Neural cell (in vitro differentiated cells): Measurements from ENCODE around the gene UNC93B1. TPM values are rescaled to one million over a fixed set of nuclear protein-coding genes. Genes with fewer than 3 reads are reported as not detected.

Experiments used
- H2AFZ ChIP-seq: fragments of 200-600, 300-800 bp; sonication (generic), shearing (Covaris generic); 2 replicates; pipeline ENCODE4 v1.6.0; 2014; ENCODE audit warnings: low read depth, mild to moderate bottlenecking, antibody characterized with exemption, low read length, moderate library complexity
- H3F3A ChIP-seq: fragments of 200-600 bp; shearing (Covaris generic); 2 replicates; pipeline ENCODE4 v1.6.1; 2016; ENCODE audit warnings: mild to moderate bottlenecking, moderate library complexity, mixed read lengths, antibody characterized with exemption, low read length; ENCODE audit not compliant: insufficient read depth, poor library complexity, severe bottlenecking
- H3K27ac ChIP-seq: fragments of 200-600, 300-800 bp; sonication (generic), shearing (Covaris generic); 2 replicates; pipeline ENCODE4 v1.5.1; 2014; ENCODE audit warnings: mild to moderate bottlenecking, low read length, moderate library complexity
- H3K27me3 ChIP-seq: fragments of 300-800, 200-600 bp; sonication (generic), shearing (Covaris generic); 2 replicates; pipeline ENCODE4 v1.6.0; 2014; ENCODE audit warnings: mild to moderate bottlenecking, low read depth, low read length, moderate library complexity; ENCODE audit not compliant: insufficient read depth
- H3K36me3 ChIP-seq: fragments of 300-800, 200-600 bp; sonication (generic), shearing (Covaris generic); 2 replicates; pipeline ENCODE4 v1.5.1; 2014; ENCODE audit warnings: mild to moderate bottlenecking, antibody characterized with exemption, low read length, moderate library complexity; ENCODE audit not compliant: insufficient read depth
- H3K4me2 ChIP-seq: fragments of 300-800, 200-600 bp; sonication (generic), shearing (Covaris generic); 2 replicates; pipeline ENCODE4 v1.6.0; 2014; ENCODE audit warnings: mild to moderate bottlenecking, low read length
- H3K4me3 ChIP-seq: fragments of 300-800, 200-600 bp; sonication (generic), shearing (Covaris generic); 2 replicates; pipeline ENCODE4 v1.5.1; 2014; ENCODE audit warnings: mild to moderate bottlenecking, low read length, moderate library complexity
- H3K79me2 ChIP-seq: fragments of 200-600 bp; shearing (Covaris generic); replicated peaks from 2 replicates; pipeline ENCODE4 v1.6.0; 2014; ENCODE audit warnings: mild to moderate bottlenecking, low read length, moderate library complexity; ENCODE audit not compliant: insufficient read depth
- H3K9ac ChIP-seq: fragments of 300-800, 200-600 bp; sonication (generic), shearing (Covaris generic); 2 replicates; pipeline ENCODE4 v1.6.1; 2016; ENCODE audit warnings: mild to moderate bottlenecking, low read length, mixed read lengths
- H3K9me2 ChIP-seq: fragments of 200-600 bp; shearing (Covaris generic); 2 replicates; pipeline ENCODE4 v1.6.1; 2016; ENCODE audit warnings: mild to moderate bottlenecking, low read length, mixed read lengths; ENCODE audit not compliant: insufficient read depth
- H3K9me3 ChIP-seq: fragments of 200-600, 300-800 bp; sonication (generic), shearing (Covaris generic); 2 replicates; pipeline ENCODE4 v1.6.1; 2016; ENCODE audit warnings: mild to moderate bottlenecking, mixed run types, low read length, moderate library complexity, mixed read lengths
- H4K20me1 ChIP-seq: fragments of 200-600 bp; shearing (Covaris generic); 2 replicates; pipeline ENCODE4 v1.6.1; 2016; ENCODE audit warnings: mild to moderate bottlenecking, mixed run types; ENCODE audit not compliant: insufficient read depth
- EP300 ChIP-seq: fragments of 450-650 bp; conservative IDR thresholded peaks from 2 replicates; pipeline ENCODE4 v1.6.1; 2014; ENCODE audit warnings: antibody characterized with exemption, mild to moderate bottlenecking, moderate library complexity; ENCODE audit not compliant: poor library complexity, severe bottlenecking
- EZH2 ChIP-seq: fragments of 200-600, 300-800 bp; shearing (Covaris generic), sonication (generic); IDR thresholded peaks from 2 replicates; pipeline ENCODE4 v1.6.1; 2014; ENCODE audit warnings: antibody characterized with exemption, low read length, borderline replicate concordance, mild to moderate bottlenecking; ENCODE audit not compliant: insufficient read depth, poor library complexity, severe bottlenecking
- MXI1 ChIP-seq: fragments of 450-650 bp; conservative IDR thresholded peaks from 2 replicates; pipeline ENCODE4 v1.6.1; 2014; ENCODE audit warnings: antibody characterized with exemption, mild to moderate bottlenecking; ENCODE audit not compliant: poor library complexity, severe bottlenecking
- POLR2AphosphoS5 ChIP-seq: IDR thresholded peaks from 2 replicates; pipeline ENCODE4 v1.6.1; 2012
- RAD21 ChIP-seq: fragments of 450-650 bp; conservative IDR thresholded peaks from 2 replicates; pipeline ENCODE4 v1.6.1; 2014; ENCODE audit warnings: antibody characterized with exemption, mild to moderate bottlenecking, moderate library complexity
- SMC3 ChIP-seq: fragments of 450-650 bp; conservative IDR thresholded peaks from 2 replicates; pipeline ENCODE4 v1.6.1; 2014; ENCODE audit warnings: antibody characterized with exemption, mild to moderate bottlenecking, moderate library complexity; ENCODE audit not compliant: poor library complexity
- TAF1 ChIP-seq: IDR thresholded peaks from 2 replicates; pipeline ENCODE4 v1.6.1; 2012; ENCODE audit warnings: low read depth
- polyA plus RNA-seq: library from polyadenylated mRNA; depleted of rRNA; stranded (reverse); fragments of >200 nt; gene quantifications from 2 replicates; pipeline ENCODE4 v1.2.3, GENCODE V29; 2014
- TF ChIP-seq, protein P1 (sequence below): IDR thresholded peaks from 2 replicates; pipeline ENCODE4 v1.6.1; 2012; ENCODE audit warnings: borderline replicate concordance
- TF ChIP-seq, protein P2 (sequence below): fragments of 450-650 bp; IDR thresholded peaks from 2 replicates; pipeline ENCODE4 v1.5.1; 2014; ENCODE audit warnings: antibody characterized with exemption, mild to moderate bottlenecking, moderate library complexity; ENCODE audit not compliant: poor library complexity, severe bottlenecking

The UNC93B1 gene
- polyA plus RNA-seq, 1 donor from 2014 or later: 0.19 TPM

DNA sequence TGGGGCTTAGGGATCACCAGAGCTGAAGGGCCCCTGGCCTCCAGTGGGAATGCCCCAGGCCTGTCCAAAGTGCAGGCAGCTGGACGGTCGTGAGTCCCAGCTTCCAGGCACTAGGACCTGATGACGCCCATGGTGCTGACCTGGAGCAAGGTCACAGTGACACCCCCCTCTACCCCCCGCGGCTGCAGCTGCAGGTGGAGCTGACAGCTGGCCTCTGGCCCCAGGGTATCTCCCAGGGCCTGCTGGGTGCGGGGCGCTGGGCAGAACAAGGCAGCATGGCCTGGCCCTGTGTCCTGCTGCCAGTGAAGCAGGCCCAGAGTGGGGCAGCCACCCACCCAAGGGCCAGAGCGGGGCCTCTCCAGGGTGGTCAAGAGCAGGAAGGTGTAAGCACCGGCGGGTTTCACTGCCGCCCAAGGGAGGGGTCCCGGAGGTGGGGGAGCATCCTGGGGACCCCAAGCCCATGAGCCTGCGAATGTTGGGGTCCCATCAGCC lies 34.4 kb upstream of the UNC93B1 start:
- Histone ChIP-seq H3K4me2 (no peak overlapping the region), H3K36me3 (no peaks in the 10 kb centered on the region), H2AFZ (no peak overlapping the region), H4K20me1 (no peaks in the 10 kb centered on the region), H3K9me3 (no peaks in the 10 kb centered on the region), H3K9ac (no peak overlapping the region), H3K4me3 (no peak overlapping the region), H3F3A (no peaks in the 10 kb centered on the region), H3K27me3 (no peaks in the 10 kb centered on the region), H3K9me2 (no peaks in the 10 kb centered on the region), H3K79me2 (no peaks in the 10 kb centered on the region), H3K27ac (no peak overlapping the region)
- TF ChIP-seq, protein P1, sequence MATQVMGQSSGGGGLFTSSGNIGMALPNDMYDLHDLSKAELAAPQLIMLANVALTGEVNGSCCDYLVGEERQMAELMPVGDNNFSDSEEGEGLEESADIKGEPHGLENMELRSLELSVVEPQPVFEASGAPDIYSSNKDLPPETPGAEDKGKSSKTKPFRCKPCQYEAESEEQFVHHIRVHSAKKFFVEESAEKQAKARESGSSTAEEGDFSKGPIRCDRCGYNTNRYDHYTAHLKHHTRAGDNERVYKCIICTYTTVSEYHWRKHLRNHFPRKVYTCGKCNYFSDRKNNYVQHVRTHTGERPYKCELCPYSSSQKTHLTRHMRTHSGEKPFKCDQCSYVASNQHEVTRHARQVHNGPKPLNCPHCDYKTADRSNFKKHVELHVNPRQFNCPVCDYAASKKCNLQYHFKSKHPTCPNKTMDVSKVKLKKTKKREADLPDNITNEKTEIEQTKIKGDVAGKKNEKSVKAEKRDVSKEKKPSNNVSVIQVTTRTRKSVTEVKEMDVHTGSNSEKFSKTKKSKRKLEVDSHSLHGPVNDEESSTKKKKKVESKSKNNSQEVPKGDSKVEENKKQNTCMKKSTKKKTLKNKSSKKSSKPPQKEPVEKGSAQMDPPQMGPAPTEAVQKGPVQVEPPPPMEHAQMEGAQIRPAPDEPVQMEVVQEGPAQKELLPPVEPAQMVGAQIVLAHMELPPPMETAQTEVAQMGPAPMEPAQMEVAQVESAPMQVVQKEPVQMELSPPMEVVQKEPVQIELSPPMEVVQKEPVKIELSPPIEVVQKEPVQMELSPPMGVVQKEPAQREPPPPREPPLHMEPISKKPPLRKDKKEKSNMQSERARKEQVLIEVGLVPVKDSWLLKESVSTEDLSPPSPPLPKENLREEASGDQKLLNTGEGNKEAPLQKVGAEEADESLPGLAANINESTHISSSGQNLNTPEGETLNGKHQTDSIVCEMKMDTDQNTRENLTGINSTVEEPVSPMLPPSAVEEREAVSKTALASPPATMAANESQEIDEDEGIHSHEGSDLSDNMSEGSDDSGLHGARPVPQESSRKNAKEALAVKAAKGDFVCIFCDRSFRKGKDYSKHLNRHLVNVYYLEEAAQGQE: no peak
- TF ChIP-seq MXI1 (no peak), RAD21 (no peak), TAF1 (no peak), EZH2 (no peak), SMC3 (no peak), EP300 (no peak), POLR2AphosphoS5 (no peak)
- TF ChIP-seq, protein P2, sequence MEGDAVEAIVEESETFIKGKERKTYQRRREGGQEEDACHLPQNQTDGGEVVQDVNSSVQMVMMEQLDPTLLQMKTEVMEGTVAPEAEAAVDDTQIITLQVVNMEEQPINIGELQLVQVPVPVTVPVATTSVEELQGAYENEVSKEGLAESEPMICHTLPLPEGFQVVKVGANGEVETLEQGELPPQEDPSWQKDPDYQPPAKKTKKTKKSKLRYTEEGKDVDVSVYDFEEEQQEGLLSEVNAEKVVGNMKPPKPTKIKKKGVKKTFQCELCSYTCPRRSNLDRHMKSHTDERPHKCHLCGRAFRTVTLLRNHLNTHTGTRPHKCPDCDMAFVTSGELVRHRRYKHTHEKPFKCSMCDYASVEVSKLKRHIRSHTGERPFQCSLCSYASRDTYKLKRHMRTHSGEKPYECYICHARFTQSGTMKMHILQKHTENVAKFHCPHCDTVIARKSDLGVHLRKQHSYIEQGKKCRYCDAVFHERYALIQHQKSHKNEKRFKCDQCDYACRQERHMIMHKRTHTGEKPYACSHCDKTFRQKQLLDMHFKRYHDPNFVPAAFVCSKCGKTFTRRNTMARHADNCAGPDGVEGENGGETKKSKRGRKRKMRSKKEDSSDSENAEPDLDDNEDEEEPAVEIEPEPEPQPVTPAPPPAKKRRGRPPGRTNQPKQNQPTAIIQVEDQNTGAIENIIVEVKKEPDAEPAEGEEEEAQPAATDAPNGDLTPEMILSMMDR: no peak

DNA sequence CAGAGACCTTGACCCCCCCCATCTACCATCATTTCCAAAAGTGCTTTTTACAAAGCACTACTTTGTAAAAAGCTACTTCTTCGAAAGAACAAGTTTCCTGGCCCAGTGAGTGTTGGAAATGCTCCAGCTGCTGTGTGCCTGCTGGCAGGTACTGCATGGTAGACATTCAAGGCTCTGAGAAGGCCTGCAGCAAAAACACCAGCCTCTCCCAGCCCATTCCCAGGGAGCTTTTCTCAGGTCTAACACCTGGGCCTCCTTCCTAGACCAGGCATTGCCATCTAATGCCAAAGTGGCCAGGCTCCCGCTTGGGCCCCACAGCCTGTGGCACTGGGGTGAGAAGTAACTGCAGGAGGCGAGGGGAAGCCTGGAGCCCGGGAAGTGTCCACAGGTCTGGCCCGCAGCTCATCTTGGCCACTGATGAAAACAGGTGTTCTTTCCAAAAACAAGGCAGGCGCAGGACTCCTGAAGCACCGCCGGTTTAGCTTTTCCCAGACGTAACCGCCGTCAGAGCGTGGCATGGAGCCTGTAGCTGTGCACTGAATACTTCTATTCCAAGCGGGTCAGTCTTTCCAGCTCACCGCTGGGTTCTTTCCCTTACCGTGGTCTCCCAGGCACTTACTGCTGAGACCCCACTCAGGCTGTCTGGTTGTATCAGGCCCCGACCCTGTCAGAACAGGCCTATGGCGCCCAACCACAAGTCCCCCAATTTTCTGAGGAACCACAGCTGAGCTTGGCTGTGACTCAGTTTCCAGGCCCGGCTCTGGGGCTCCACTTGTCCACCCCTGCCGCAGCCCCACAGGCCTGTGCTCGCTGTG lies 33.7 kb upstream of the UNC93B1 start:
- Histone ChIP-seq H3K79me2 (no peaks in the 10 kb centered on the region), H2AFZ (no peak overlapping the region), H3F3A (no peaks in the 10 kb centered on the region), H4K20me1 (no peaks in the 10 kb centered on the region), H3K36me3 (no peaks in the 10 kb centered on the region), H3K9me2 (no peaks in the 10 kb centered on the region), H3K4me3 (no peak overlapping the region), H3K4me2 (no peak overlapping the region), H3K27ac (no peak overlapping the region), H3K9ac (no peak overlapping the region), H3K9me3 (no peaks in the 10 kb centered on the region), H3K27me3 (no peaks in the 10 kb centered on the region)
- TF ChIP-seq, protein P1: no peak
- TF ChIP-seq MXI1 (no peak), TAF1 (no peak), EP300 (no peak), POLR2AphosphoS5 (no peak), RAD21 (no peak), EZH2 (no peak), SMC3 (no peak)
- TF ChIP-seq, protein P2: no peak
